Mesendoderm (in vitro differentiated cells): ENCODE data around the gene SHROOM3.
A peak's percentile ranks its signal among the peaks of the same experiment; 100 is the strongest.

Experiments
- DNase-seq: peaks from one replicate; pipeline ENCODE4 v3.0.0; 2013
- H2AK5ac ChIP-seq: 2 replicates; pipeline ENCODE4 v1.6.1; 2013; ENCODE audit warnings: low read length, inconsistent platforms
- H2BK120ac ChIP-seq: 2 replicates; pipeline ENCODE4 v1.6.1; 2013; ENCODE audit warnings: low read depth, mild to moderate bottlenecking, low read length, moderate library complexity, mixed read lengths
- H2BK15ac ChIP-seq: replicated peaks from 2 replicates; pipeline ENCODE4 v1.6.1; 2013; ENCODE audit warnings: low read depth, mild to moderate bottlenecking, moderate library complexity
- H2BK5ac ChIP-seq: 2 replicates; pipeline ENCODE4 v1.6.1; 2013; ENCODE audit warnings: low read length, inconsistent platforms
- H3K18ac ChIP-seq: 2 replicates; pipeline ENCODE4 v1.6.1; 2013; ENCODE audit warnings: mild to moderate bottlenecking, low read length, mixed read lengths
- H3K23ac ChIP-seq: one replicate; pipeline ENCODE4 v1.6.1; 2013; ENCODE audit warnings: low read length
- H3K27ac ChIP-seq: 2 replicates; pipeline ENCODE4 v1.5.1; 2013; ENCODE audit warnings: low read depth, mild to moderate bottlenecking, inconsistent platforms, low read length, moderate library complexity
- H3K27me3 ChIP-seq: 2 replicates; pipeline ENCODE4 v1.6.1; 2013; ENCODE audit warnings: low read length, control low read depth, mild to moderate bottlenecking, inconsistent platforms; ENCODE audit not compliant: insufficient read depth, poor library complexity
- H3K36me3 ChIP-seq: 2 replicates; pipeline ENCODE4 v1.6.1; 2013; ENCODE audit warnings: low read length, inconsistent platforms; ENCODE audit not compliant: control insufficient read depth, insufficient read depth
- H3K4ac ChIP-seq: one replicate; pipeline ENCODE4 v1.6.1; 2013; ENCODE audit warnings: low read depth, mild to moderate bottlenecking, low read length, moderate library complexity
- H3K4me1 ChIP-seq: 2 replicates; pipeline ENCODE4 v1.6.1; 2013; ENCODE audit warnings: low read depth, low read length, inconsistent platforms; ENCODE audit not compliant: control insufficient read depth
- H3K4me2 ChIP-seq: 2 replicates; pipeline ENCODE4 v1.6.1; 2013; ENCODE audit warnings: low read length
- H3K4me3 ChIP-seq: 2 replicates; pipeline ENCODE4 v1.5.1; 2013; ENCODE audit warnings: mild to moderate bottlenecking, low read length
- H3K56ac ChIP-seq: one replicate; pipeline ENCODE4 v1.6.1; 2013; ENCODE audit warnings: low read length
- H3K79me1 ChIP-seq: 2 replicates; pipeline ENCODE4 v1.6.1; 2013; ENCODE audit warnings: low read length, inconsistent platforms
- H3K79me2 ChIP-seq: 2 replicates; pipeline ENCODE4 v1.6.1; 2013; ENCODE audit warnings: mild to moderate bottlenecking, low read length; ENCODE audit not compliant: control insufficient read depth, insufficient read depth
- H3K9ac ChIP-seq: 2 replicates; pipeline ENCODE4 v1.6.1; 2013; ENCODE audit warnings: low read length, inconsistent platforms
- H4K5ac ChIP-seq: one replicate; pipeline ENCODE4 v1.6.1; 2013; ENCODE audit warnings: low read length
- H4K8ac ChIP-seq: one replicate; pipeline ENCODE4 v1.6.1; 2013; ENCODE audit warnings: low read depth, mild to moderate bottlenecking, control low read depth, low read length, moderate library complexity
- WGBS: extraction: QIAGEN DNeasy Blood & Tissue Kit; methylation state at CpG from one replicate; pipeline ENCODE4 v1.1.7; 2013; ENCODE audit warnings: low lambda C conversion rate, missing lambda C conversion rate; ENCODE audit not compliant: insufficient coverage; ENCODE audit errors: extremely low coverage; 5-methylcytosine and 5-hydroxymethylcytosine counted together

The SHROOM3 gene

GRCh38 chr4:76745240-76745639 lies 310.2 kb downstream of the SHROOM3 start:
- Histone ChIP-seq H3K23ac (no peak overlapping the region), H3K36me3 (no peaks in the 10 kb centered on the region), H3K27me3 (no peaks in the 10 kb centered on the region), H3K18ac (no peak overlapping the region), H3K27ac (no peak overlapping the region), H3K4me2 (no peak overlapping the region), H3K9ac (no peak overlapping the region), H2AK5ac (no peak overlapping the region), H3K56ac (no peak overlapping the region), H3K79me2 (no peaks in the 10 kb centered on the region), H4K5ac (no peak overlapping the region), H3K79me1 (no peaks in the 10 kb centered on the region), H2BK15ac (no peak overlapping the region), H3K4me1 (no peaks in the 10 kb centered on the region), H3K4me3 (no peak overlapping the region), H2BK120ac (no peak overlapping the region), H2BK5ac (no peak overlapping the region), H4K8ac (no peak overlapping the region), H3K4ac (no peak overlapping the region)
- no peak for DNase-seq
- no CpG with 5 or more reads among the region's 1 CpG for WGBS

GRCh38 chr4:76747563-76747962 lies 312.5 kb downstream of the SHROOM3 start:
- H3K4me2 ChIP-seq = no peak overlapping the region
- H3K4me1 ChIP-seq = no peaks in the 10 kb centered on the region
- H2BK5ac ChIP-seq = no peak overlapping the region
- H3K79me1 ChIP-seq = no peaks in the 10 kb centered on the region
- H3K9ac ChIP-seq = no peak overlapping the region
- no peak overlapping the region for H4K5ac ChIP-seq
- no peak overlapping the region for H2BK120ac ChIP-seq
- H3K36me3 ChIP-seq = no peaks in the 10 kb centered on the region
- no peak overlapping the region for H2AK5ac ChIP-seq
- H3K79me2 ChIP-seq = no peaks in the 10 kb centered on the region
- H3K27ac ChIP-seq = no peak overlapping the region
- no peak overlapping the region for H3K18ac ChIP-seq
- DNase-seq = no peak
- no peak overlapping the region for H3K23ac ChIP-seq
- WGBS = no CpG with 5 or more reads among the region's 2 CpGs
- H4K8ac ChIP-seq = no peak overlapping the region
- H2BK15ac ChIP-seq = no peak overlapping the region
- no peak overlapping the region for H3K4ac ChIP-seq
- no peak overlapping the region for H3K4me3 ChIP-seq
- H3K56ac ChIP-seq = no peak overlapping the region
- no peaks in the 10 kb centered on the region for H3K27me3 ChIP-seq

GRCh38 chr4:76748649-76749048 lies 313.6 kb downstream of the SHROOM3 start:
- DNase-seq = peak; percentile 67
- WGBS = no CpG with 5 or more reads among the region's 6 CpGs
- no peak overlapping the region for H2BK120ac ChIP-seq

GRCh38 chr4:76749355-76749754 lies 314.3 kb downstream of the SHROOM3 start:
- Histone ChIP-seq H2AK5ac (no peak overlapping the region), H3K4ac (no peak overlapping the region), H3K27me3 (no peaks in the 10 kb centered on the region), H3K56ac (no peak overlapping the region), H3K4me3 (no peak overlapping the region), H3K36me3 (peaks cover under 1% of the 10 kb centered on the region), H2BK5ac (no peak overlapping the region), H3K79me1 (no peaks in the 10 kb centered on the region), H3K4me2 (no peak overlapping the region), H4K8ac (no peak overlapping the region), H3K27ac (no peak overlapping the region), H3K9ac (no peak overlapping the region), H2BK15ac (no peak overlapping the region), H3K18ac (no peak overlapping the region), H3K23ac (no peak overlapping the region), H2BK120ac (no peak overlapping the region), H3K4me1 (no peaks in the 10 kb centered on the region), H4K5ac (no peak overlapping the region), H3K79me2 (no peaks in the 10 kb centered on the region)
- WGBS = no CpG with 5 or more reads among the region's 4 CpGs
- DNase-seq = no peak

More at GRCh38 chr4:76748649-76749048, 313.6 kb downstream of the SHROOM3 start:
- no peak overlapping the region for H3K9ac ChIP-seq
- H2BK5ac ChIP-seq = no peak overlapping the region
- H3K79me1 ChIP-seq = no peaks in the 10 kb centered on the region
- no peak overlapping the region for H2AK5ac ChIP-seq
- H3K4ac ChIP-seq = no peak overlapping the region
- H3K4me2 ChIP-seq = no peak overlapping the region
- no peaks in the 10 kb centered on the region for H3K27me3 ChIP-seq
- H2BK15ac ChIP-seq = no peak overlapping the region
- H3K4me3 ChIP-seq = no peak overlapping the region
- no peaks in the 10 kb centered on the region for H3K36me3 ChIP-seq
- H3K23ac ChIP-seq = no peak overlapping the region
- no peak overlapping the region for H3K27ac ChIP-seq
- H4K8ac ChIP-seq = no peak overlapping the region
- no peaks in the 10 kb centered on the region for H3K79me2 ChIP-seq
- no peak overlapping the region for H3K56ac ChIP-seq
- H3K4me1 ChIP-seq = no peaks in the 10 kb centered on the region
- no peak overlapping the region for H4K5ac ChIP-seq
- no peak overlapping the region for H3K18ac ChIP-seq

GRCh38 chr4:76750716-76751115 lies 315.7 kb downstream of the SHROOM3 start:
- Histone ChIP-seq H3K4me1 (no peaks in the 10 kb centered on the region), H3K27me3 (no peaks in the 10 kb centered on the region), H3K4me2 (no peak overlapping the region), H2BK15ac (no peak overlapping the region), H3K27ac (no peak overlapping the region), H4K8ac (no peak overlapping the region), H3K79me2 (no peaks in the 10 kb centered on the region), H3K4me3 (no peak overlapping the region), H3K56ac (no peak overlapping the region), H3K23ac (no peak overlapping the region), H2BK120ac (no peak overlapping the region), H3K9ac (no peak overlapping the region), H2AK5ac (no peak overlapping the region), H3K4ac (no peak overlapping the region), H3K79me1 (no peaks in the 10 kb centered on the region), H2BK5ac (no peak overlapping the region), H3K18ac (no peak overlapping the region), H3K36me3 (peaks cover 2% of the 10 kb centered on the region), H4K5ac (no peak overlapping the region)
- WGBS = no CpG with 5 or more reads among the region's 3 CpGs
- no peak for DNase-seq

- H3K79me1 ChIP-seq = no peaks in the 10 kb centered on the region
- DNase-seq = no peak
- H3K4me1 ChIP-seq = no peaks in the 10 kb centered on the region
- H3K9ac ChIP-seq = no peak overlapping the region
- H2BK120ac ChIP-seq = no peak overlapping the region
- no peak overlapping the region for H4K8ac ChIP-seq
- H3K4me2 ChIP-seq = no peak overlapping the region
- no CpG with 5 or more reads among the region's 3 CpGs for WGBS
- H3K4ac ChIP-seq = no peak overlapping the region
- no peak overlapping the region for H3K56ac ChIP-seq
- H2BK5ac ChIP-seq = no peak overlapping the region
- no peaks in the 10 kb centered on the region for H3K79me2 ChIP-seq
- H3K27me3 ChIP-seq = no peaks in the 10 kb centered on the region
- no peak overlapping the region for H2BK15ac ChIP-seq
- H2AK5ac ChIP-seq = no peak overlapping the region
- H3K4me3 ChIP-seq = no peak overlapping the region
- no peak overlapping the region for H4K5ac ChIP-seq
- H3K36me3 ChIP-seq = peaks cover 3% of the 10 kb centered on the region
- H3K23ac ChIP-seq = no peak overlapping the region
- no peak overlapping the region for H3K18ac ChIP-seq
- H3K27ac ChIP-seq = no peak overlapping the region
Observed at GRCh38 chr4:76751612-76752343, 316.7 kb downstream of the SHROOM3 start.
